ENCODE measurements around the gene PRR23E. TPM values are rescaled to one million over a fixed set of nuclear protein-coding genes. Genes with fewer than 3 reads are reported as not detected.

Gene PRR23E
- total RNA-seq, 1 experiment from 2014 or later = not detected

GRCh38 chr3:127209155-127209839 is 16.4 kb downstream of the PRR23E start:
- DNase-seq = no peak
- Mint-ChIP-seq H3K27me3 (ENCODE audit: unreplicated experiment) (peaks cover 94% of the 10 kb centered on the region), H3K4me1 (ENCODE audit: low read depth, unreplicated experiment) (no peaks in the 10 kb centered on the region), H3K27ac (ENCODE audit: unreplicated experiment) (no peak overlapping the region), H3K9me3 (ENCODE audit: low read depth, unreplicated experiment) (no peaks in the 10 kb centered on the region), H3K36me3 (ENCODE audit: insufficient read depth, unreplicated experiment) (no peaks in the 10 kb centered on the region), H3K4me3 (ENCODE audit: low read depth, unreplicated experiment) (no peak overlapping the region)
- intact Hi-C loops (cut with micrococcal nuclease; ENCODE audit: unreplicated experiment) = no loop called here
- BruUV-seq (replicated peaks) = no TSS peak
- no peak for TF ChIP-seq CTCF (IDR thresholded peaks at IDR 0.05; ENCODE audit: unreplicated experiment)
- CTCF ChIA-PET = no interaction called here

GRCh38 chr3:127209840-127210653 is 17.1 kb downstream of the PRR23E start:
- Mint-ChIP-seq H3K36me3 (ENCODE audit: insufficient read depth, unreplicated experiment) (no peaks in the 10 kb centered on the region), H3K27ac (ENCODE audit: unreplicated experiment) (no peak overlapping the region), H3K27me3 (ENCODE audit: unreplicated experiment) (peaks cover 87% of the 10 kb centered on the region), H3K4me3 (ENCODE audit: low read depth, unreplicated experiment) (no peak overlapping the region), H3K9me3 (ENCODE audit: low read depth, unreplicated experiment) (no peaks in the 10 kb centered on the region), H3K4me1 (ENCODE audit: low read depth, unreplicated experiment) (no peaks in the 10 kb centered on the region)
- no peak for DNase-seq
- no peak for TF ChIP-seq CTCF (IDR thresholded peaks at IDR 0.05; ENCODE audit: unreplicated experiment)
- CTCF ChIA-PET = interaction anchor here (1.0 kb wide), 1 partner anchor 19 kb away, joined by 3 read pairs; no protein-coding TSS in a partner anchor
- no TSS peak for BruUV-seq (replicated peaks)
- intact Hi-C loops (cut with micrococcal nuclease; ENCODE audit: unreplicated experiment) = no loop called here

- CTCF ChIA-PET = interaction anchor here (1.0 kb wide), 1 partner anchor 18 kb away, joined by 3 read pairs; no protein-coding TSS in a partner anchor
- peaks cover 81% of the 10 kb centered on the region for H3K27me3 Mint-ChIP-seq (ENCODE audit: unreplicated experiment)
- no peak for DNase-seq
- H3K27ac Mint-ChIP-seq (ENCODE audit: unreplicated experiment) = no peak overlapping the region
- no peak overlapping the region for H3K4me3 Mint-ChIP-seq (ENCODE audit: low read depth, unreplicated experiment)
- BruUV-seq (replicated peaks) = no TSS peak
- H3K36me3 Mint-ChIP-seq (ENCODE audit: insufficient read depth, unreplicated experiment) = no peaks in the 10 kb centered on the region
- TF ChIP-seq CTCF (IDR thresholded peaks at IDR 0.05; ENCODE audit: unreplicated experiment) = no peak
- no peaks in the 10 kb centered on the region for H3K4me1 Mint-ChIP-seq (ENCODE audit: low read depth, unreplicated experiment)
- intact Hi-C loops (cut with micrococcal nuclease; ENCODE audit: unreplicated experiment) = no loop called here
- no peaks in the 10 kb centered on the region for H3K9me3 Mint-ChIP-seq (ENCODE audit: low read depth, unreplicated experiment)
These were observed 17.7 kb downstream of the PRR23E start for GRCh38 chr3:127210654-127210943.

- H3K36me3 Mint-ChIP-seq (ENCODE audit: insufficient read depth, unreplicated experiment) = no peaks in the 10 kb centered on the region
- no peaks in the 10 kb centered on the region for H3K4me1 Mint-ChIP-seq (ENCODE audit: low read depth, unreplicated experiment)
- CTCF ChIA-PET = interaction anchor here (0.8 to 1.1 kb wide), 2 partner anchors 10 to 16 kb away, joined by 3 read pairs; no protein-coding TSS in a partner anchor
- H3K4me3 Mint-ChIP-seq (ENCODE audit: low read depth, unreplicated experiment) = no peak overlapping the region
- intact Hi-C loops (cut with micrococcal nuclease; ENCODE audit: unreplicated experiment) = no loop called here
- no peaks in the 10 kb centered on the region for H3K9me3 Mint-ChIP-seq (ENCODE audit: low read depth, unreplicated experiment)
- no peak for DNase-seq
- BruUV-seq (replicated peaks) = no TSS peak
- H3K27ac Mint-ChIP-seq (ENCODE audit: unreplicated experiment) = no peak overlapping the region
- H3K27me3 Mint-ChIP-seq (ENCODE audit: unreplicated experiment) = peaks cover 73% of the 10 kb centered on the region
- TF ChIP-seq CTCF (IDR thresholded peaks at IDR 0.05; ENCODE audit: unreplicated experiment) = no peak
These were observed 18.5 kb downstream of the PRR23E start for GRCh38 chr3:127211118-127212060.
